Cerebellar cortex (tissue), 1 donor: Measurements from ENCODE around the gene GFOD2.
"Not testable (repeated sequence)": the region's sequence is repeated elsewhere in the genome, so short reads cannot be mapped to it uniquely, and the experiment has no call there.

Experiments used
- DNase-seq: peaks from one replicate; pipeline ENCODE4 v3.0.0-alpha.2; 2015; ENCODE audit warnings: low spot score

The GFOD2 gene

GRCh38 chr16:67719048-67719777, at the start of gene GFOD2:
Gene GFOD2 (minus strand): TSS chr16:67719316. CDS start chr16:67685715, 33,601 bp downstream.
- peak; percentile 96 for DNase-seq

GRCh38 chr16:67767953-67768352, 48.8 kb upstream of the GFOD2 start:
- DNase-seq = no peak

- no peak for DNase-seq
These were observed 47.2 kb upstream of the GFOD2 start for GRCh38 chr16:67766291-67766690.

- DNase-seq = no peak
These were observed 45.1 kb upstream of the GFOD2 start for GRCh38 chr16:67764158-67764667.

GRCh38 chr16:67763066-67763465, 44.0 kb upstream of the GFOD2 start:
- no peak for DNase-seq

GRCh38 chr16:67762385-67762784, 43.3 kb upstream of the GFOD2 start:
- no peak for DNase-seq

GRCh38 chr16:67761924-67762323, 42.8 kb upstream of the GFOD2 start:
- DNase-seq = no peak

- DNase-seq = no peak
These were observed 41.8 kb upstream of the GFOD2 start for GRCh38 chr16:67760956-67761230.

GRCh38 chr16:67760206-67760955, 41.3 kb upstream of the GFOD2 start:
- no peak for DNase-seq

- DNase-seq = no peak
These were observed 39.9 kb upstream of the GFOD2 start for GRCh38 chr16:67758966-67759365.

GRCh38 chr16:67758006-67758405, 38.9 kb upstream of the GFOD2 start:
- DNase-seq = peak; percentile 85

GRCh38 chr16:67752641-67753040, 33.5 kb upstream of the GFOD2 start:
- DNase-seq = no peak

- DNase-seq = not testable (repeated sequence)
These were observed 32.2 kb upstream of the GFOD2 start for GRCh38 chr16:67751331-67751730.

GRCh38 chr16:67750466-67750865, 31.4 kb upstream of the GFOD2 start:
- DNase-seq = no peak

GRCh38 chr16:67749436-67750078, 30.4 kb upstream of the GFOD2 start:
- DNase-seq = no peak

- no peak for DNase-seq
These were observed 29.7 kb upstream of the GFOD2 start for GRCh38 chr16:67748834-67749233.

- no peak for DNase-seq
These were observed 27.7 kb upstream of the GFOD2 start for GRCh38 chr16:67746846-67747245.

GRCh38 chr16:67741118-67741517, 22.0 kb upstream of the GFOD2 start:
- no peak for DNase-seq

GRCh38 chr16:67740391-67740790, 21.3 kb upstream of the GFOD2 start:
- DNase-seq = no peak

GRCh38 chr16:67736858-67737257, 17.7 kb upstream of the GFOD2 start:
- DNase-seq = no peak

- DNase-seq = peak; percentile 92
These were observed 15.7 kb upstream of the GFOD2 start for GRCh38 chr16:67734731-67735201.

GRCh38 chr16:67733734-67734470, 14.8 kb upstream of the GFOD2 start:
- DNase-seq = peak; percentile 69
